Measurements from ENCODE around the gene LIMS2.

DNA sequence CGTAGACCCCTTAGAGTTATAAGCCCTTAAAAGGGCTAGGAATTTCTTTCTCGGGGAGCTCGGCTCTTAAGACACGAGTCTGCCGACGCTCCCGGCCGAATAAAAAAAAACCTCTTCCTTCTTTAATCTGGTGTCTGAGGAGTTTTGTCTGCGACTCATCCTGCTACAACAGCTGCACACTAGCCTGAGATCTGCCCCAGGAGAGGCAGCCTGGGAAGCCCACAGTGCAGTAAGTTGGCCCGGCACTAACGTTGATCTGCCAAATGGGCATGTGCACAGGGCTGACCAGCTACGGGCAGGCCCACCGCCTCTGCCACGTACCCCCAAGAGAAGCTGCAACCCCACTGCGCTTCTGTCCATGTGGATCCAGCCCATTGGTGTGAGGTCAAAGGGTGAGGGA lies 8.4 kb upstream of the LIMS2 start:
- no peak for TF ChIP-seq POLR2AphosphoS5 (IDR thresholded peaks at IDR 0.05; ENCODE audit: low read depth)
- no peak for TF ChIP-seq EZH2 (IDR thresholded peaks at IDR 0.05; ENCODE audit: low read depth, unreplicated experiment)
- TF ChIP-seq, protein P1, sequence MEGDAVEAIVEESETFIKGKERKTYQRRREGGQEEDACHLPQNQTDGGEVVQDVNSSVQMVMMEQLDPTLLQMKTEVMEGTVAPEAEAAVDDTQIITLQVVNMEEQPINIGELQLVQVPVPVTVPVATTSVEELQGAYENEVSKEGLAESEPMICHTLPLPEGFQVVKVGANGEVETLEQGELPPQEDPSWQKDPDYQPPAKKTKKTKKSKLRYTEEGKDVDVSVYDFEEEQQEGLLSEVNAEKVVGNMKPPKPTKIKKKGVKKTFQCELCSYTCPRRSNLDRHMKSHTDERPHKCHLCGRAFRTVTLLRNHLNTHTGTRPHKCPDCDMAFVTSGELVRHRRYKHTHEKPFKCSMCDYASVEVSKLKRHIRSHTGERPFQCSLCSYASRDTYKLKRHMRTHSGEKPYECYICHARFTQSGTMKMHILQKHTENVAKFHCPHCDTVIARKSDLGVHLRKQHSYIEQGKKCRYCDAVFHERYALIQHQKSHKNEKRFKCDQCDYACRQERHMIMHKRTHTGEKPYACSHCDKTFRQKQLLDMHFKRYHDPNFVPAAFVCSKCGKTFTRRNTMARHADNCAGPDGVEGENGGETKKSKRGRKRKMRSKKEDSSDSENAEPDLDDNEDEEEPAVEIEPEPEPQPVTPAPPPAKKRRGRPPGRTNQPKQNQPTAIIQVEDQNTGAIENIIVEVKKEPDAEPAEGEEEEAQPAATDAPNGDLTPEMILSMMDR (conservative IDR thresholded peaks at IDR 0.05; ENCODE audit: low read depth in 2 of 2) = no peak
- TF ChIP-seq EZH2phosphoT487 (IDR thresholded peaks at IDR 0.05; ENCODE audit: unreplicated experiment) = no peak
- TF ChIP-seq, protein P2, sequence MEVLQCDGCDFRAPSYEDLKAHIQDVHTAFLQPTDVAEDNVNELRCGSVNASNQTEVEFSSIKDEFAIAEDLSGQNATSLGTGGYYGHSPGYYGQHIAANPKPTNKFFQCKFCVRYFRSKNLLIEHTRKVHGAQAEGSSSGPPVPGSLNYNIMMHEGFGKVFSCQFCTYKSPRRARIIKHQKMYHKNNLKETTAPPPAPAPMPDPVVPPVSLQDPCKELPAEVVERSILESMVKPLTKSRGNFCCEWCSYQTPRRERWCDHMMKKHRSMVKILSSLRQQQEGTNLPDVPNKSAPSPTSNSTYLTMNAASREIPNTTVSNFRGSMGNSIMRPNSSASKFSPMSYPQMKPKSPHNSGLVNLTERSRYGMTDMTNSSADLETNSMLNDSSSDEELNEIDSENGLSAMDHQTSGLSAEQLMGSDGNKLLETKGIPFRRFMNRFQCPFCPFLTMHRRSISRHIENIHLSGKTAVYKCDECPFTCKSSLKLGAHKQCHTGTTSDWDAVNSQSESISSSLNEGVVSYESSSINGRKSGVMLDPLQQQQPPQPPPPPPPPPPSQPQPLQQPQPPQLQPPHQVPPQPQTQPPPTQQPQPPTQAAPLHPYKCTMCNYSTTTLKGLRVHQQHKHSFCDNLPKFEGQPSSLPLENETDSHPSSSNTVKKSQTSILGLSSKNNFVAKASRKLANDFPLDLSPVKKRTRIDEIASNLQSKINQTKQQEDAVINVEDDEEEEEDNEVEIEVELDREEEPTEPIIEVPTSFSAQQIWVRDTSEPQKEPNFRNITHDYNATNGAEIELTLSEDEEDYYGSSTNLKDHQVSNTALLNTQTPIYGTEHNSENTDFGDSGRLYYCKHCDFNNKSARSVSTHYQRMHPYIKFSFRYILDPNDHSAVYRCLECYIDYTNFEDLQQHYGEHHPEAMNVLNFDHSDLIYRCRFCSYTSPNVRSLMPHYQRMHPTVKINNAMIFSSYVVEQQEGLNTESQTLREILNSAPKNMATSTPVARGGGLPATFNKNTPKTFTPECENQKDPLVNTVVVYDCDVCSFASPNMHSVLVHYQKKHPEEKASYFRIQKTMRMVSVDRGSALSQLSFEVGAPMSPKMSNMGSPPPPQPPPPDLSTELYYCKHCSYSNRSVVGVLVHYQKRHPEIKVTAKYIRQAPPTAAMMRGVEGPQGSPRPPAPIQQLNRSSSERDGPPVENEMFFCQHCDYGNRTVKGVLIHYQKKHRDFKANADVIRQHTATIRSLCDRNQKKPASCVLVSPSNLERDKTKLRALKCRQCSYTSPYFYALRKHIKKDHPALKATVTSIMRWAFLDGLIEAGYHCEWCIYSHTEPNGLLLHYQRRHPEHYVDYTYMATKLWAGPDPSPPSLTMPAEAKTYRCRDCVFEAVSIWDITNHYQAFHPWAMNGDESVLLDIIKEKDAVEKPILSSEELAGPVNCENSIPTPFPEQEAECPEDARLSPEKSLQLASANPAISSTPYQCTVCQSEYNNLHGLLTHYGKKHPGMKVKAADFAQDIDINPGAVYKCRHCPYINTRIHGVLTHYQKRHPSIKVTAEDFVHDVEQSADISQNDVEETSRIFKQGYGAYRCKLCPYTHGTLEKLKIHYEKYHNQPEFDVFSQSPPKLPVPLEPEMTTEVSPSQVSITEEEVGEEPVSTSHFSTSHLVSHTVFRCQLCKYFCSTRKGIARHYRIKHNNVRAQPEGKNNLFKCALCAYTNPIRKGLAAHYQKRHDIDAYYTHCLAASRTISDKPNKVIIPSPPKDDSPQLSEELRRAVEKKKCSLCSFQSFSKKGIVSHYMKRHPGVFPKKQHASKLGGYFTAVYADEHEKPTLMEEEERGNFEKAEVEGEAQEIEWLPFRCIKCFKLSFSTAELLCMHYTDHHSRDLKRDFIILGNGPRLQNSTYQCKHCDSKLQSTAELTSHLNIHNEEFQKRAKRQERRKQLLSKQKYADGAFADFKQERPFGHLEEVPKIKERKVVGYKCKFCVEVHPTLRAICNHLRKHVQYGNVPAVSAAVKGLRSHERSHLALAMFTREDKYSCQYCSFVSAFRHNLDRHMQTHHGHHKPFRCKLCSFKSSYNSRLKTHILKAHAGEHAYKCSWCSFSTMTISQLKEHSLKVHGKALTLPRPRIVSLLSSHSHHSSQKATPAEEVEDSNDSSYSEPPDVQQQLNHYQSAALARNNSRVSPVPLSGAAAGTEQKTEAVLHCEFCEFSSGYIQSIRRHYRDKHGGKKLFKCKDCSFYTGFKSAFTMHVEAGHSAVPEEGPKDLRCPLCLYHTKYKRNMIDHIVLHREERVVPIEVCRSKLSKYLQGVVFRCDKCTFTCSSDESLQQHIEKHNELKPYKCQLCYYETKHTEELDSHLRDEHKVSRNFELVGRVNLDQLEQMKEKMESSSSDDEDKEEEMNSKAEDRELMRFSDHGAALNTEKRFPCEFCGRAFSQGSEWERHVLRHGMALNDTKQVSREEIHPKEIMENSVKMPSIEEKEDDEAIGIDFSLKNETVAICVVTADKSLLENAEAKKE (CRISPR knock-in tag; IDR thresholded peaks at IDR 0.05) = no peak
